Eye (tissue), 1 donor: Measurements from ENCODE around the gene SLC22A25.

ENCODE experiments used
- DNase-seq: peaks from one replicate; pipeline ENCODE4 v3.0.0-alpha.2; 2015

The SLC22A25 gene

DNA sequence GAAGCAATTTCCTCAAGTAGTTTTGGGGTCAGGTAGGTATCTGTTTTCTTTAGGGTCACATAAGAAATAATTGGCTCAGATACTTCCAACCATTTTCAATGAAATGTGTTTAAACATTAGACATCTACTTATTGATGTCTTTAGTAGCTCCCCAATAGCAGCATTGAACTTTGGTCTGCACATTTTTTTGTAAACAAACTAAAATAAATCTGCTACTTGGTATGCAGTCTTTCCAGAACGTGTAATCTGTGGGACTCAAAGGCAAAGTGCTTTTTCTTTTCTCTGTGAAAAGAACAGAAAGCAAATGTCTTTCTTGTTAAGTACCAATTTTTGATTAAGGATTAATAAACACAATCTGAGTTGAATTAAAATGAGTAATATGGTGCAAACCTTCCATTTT lies 13.6 kb downstream of the SLC22A25 start:
- DNase-seq, result no peak

DNA sequence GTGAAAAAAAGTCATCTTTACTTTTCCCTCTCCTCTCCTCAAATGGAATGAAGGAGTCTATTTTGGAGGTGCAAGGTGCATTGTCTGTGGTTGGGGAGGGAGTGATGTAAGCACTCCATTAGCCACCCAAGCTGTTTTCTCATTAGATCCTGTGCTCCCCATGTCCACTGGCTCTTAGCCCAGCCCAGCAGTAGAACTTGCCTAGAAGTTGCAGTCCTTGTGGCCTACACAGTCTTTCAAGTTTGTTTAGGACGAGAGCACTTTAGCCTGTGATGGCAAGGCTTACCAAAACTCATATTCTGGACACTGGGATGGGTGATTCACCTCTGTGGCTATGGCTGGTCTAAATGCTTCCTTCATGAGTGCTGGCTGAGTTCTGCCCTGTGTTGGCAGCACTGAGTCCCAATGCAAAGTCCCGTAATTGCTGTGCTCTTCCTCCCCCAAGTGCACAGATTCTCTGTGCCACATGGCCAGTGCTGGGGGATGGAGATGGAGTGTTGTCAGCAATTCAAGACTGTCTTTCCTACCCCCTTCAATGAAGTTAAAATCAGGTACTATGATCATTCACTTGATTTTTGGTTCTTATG lies 15.8 kb downstream of the SLC22A25 start:
- no peak for DNase-seq

DNA sequence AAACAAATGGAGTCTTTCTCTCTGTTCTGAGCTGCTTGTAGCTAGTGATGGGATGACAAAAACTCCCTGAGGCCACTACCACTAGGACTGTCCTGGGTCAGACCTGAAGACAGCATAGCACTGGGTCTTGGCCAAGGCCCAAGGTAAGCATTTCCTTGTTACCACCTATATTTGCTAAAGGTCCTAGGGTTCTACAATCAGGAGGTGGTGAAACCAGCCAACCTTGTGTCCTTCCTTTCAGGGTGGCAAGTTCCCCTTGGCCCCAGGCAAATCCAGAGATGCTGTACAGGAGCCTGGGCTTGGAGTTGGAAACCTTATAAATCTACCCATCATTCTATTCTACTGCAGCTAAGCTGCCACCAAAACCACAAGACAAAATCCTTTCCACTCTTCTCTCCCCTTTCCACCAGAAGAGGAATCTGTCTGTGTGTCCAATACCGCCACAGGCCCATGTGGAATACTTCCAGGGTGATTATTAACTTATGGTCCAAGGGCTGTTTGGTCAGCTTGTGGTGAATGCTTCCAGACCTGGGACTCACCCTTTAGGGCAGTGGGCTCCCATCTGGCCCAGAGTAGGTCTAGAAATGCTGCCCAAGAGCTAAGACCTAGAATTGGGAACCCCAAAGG lies 16.8 kb downstream of the SLC22A25 start:
- no peak for DNase-seq

DNA sequence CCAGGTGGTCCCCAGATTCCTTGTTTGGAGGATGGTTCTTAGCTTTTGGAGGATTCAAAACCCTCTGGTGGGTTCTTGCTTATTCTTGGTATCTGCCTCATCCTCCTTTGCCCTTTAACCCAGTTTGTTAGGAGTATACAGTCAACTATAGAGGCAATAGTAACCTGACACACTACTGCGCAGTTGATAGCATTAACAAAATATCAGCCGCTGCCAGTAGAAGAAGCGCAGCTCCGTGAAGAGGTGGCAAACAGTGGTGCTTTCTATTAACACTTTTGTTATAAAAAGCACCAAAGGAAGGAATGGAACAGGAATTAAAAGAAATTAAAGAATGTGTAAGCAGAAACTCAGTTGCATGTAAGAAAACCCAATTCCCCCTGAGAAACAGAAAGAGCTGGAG lies 29.3 kb downstream of the SLC22A25 start:
- DNase-seq, result no peak

DNA sequence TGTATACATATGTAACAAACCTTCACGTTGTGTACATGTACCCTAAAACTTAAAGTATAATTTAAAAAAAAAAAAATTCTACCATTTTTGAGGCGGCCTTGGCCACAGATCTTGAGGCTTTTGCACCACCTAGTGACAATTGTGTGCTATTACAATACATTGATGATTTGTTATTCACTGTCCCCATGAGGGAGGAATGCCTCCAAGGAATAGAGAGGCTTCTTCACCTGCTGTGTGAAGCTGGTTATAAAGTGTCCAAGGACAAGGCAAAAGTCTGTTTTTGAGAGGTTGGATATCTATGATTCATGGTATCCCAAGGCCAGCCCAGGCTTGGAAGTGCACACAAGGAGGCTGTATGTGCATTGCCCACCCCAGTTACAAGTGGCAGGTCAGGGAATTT lies 30.7 kb downstream of the SLC22A25 start:
- peak; percentile 60 for DNase-seq

DNA sequence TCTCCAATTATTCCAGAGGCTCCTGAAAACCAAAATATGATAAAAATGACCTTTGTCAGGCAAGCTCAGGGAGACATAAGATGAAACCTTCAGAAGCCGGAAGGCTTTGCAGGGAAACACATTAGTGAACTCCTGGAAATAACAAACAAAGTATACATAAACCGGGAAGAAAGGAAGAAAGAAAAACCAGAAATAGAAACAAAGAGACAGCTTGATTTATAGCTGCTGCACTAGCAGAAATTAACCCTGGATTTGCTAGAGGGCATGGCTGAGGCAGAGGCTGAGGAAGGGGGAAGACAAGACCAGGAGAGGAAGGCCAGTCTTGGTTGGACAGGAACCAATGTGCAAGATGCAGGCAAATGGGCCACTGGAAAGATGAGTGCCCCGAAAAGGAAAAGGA lies 33.3 kb downstream of the SLC22A25 start:
- no peak for DNase-seq
